GM19240 (cell line): ENCODE measurements around the gene AIP.
A peak's percentile ranks its signal among the peaks of the same experiment; 100 is the strongest.
"Not testable (repeated sequence)": the region's sequence is repeated elsewhere in the genome, so short reads cannot be mapped to it uniquely, and the experiment has no call there.

Experiments
- DNase-seq: peaks from one replicate; pipeline ENCODE4 v3.0.0; 2011; ENCODE audit warnings: low spot score; ENCODE audit not compliant: insufficient read length

AIP gene

DNA sequence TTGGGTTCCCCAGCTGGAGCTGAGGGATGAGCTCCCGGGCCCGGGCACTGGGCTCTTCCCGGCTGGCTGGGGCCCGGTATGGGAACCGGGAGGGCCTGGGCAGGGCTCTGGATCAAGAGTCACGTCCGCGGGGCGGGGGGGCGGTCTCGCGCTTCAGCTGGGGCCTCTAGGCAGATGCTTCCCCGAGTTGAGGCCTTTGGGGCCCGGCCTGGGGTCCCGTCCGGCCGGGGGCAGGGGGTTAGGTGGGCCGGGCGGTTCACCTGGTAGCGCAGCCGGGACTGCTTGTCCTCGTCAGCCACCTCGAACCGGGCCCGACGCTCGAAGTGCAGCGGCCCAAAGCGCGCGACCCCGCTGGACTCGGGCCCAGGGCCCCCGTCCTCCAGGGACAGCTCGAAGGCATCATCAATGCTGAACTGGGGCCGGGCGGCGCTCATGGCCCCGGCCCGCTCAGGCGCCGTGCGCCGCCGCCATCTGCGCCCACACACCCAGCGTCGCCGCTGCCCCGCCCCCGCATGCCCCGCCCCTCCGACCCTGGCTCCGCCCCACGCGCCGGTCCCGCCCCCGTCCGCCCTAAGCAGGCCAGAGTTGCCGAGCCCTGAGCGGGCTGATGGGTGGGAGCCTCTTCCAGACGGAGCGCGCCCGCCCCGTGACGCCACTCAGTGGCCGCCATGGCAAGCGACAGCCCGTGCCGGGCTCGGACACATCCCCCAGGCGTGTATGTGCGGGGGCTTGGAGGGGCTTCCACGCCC lies 13.9 kb upstream of the AIP start, which contains the start of gene TMEM134:
Gene TMEM134, minus strand, starts transcription at position 493 of the 749 bp plus-strand sequence. Its CDS starts 59 bp downstream, at position 434.
- peak; percentile 92 for DNase-seq

DNA sequence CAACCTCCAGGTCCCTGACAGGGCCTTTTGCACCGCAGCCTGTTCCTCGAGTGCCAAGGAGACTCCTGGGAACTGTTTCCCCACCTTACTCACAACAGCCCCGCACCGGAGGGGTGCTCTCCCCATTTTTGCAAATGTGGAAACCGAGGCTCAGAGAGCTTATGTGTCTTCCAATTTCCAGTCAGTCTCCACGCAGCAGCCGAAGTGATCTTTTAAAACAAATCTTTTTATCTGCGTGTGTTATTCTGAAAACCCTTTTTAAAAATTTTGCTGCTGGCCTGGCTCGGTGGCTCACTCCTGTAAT lies 13.4 kb upstream of the AIP start:
- no peak for DNase-seq

- no peak for DNase-seq
Observed at GRCh38 chr11:67470337-67471002, 12.4 kb upstream of the AIP start.

- no peak for DNase-seq
Observed at GRCh38 chr11:67472882-67473281, 9.9 kb upstream of the AIP start.

- DNase-seq, result not testable (repeated sequence)
Observed at GRCh38 chr11:67476692-67477091, 6.1 kb upstream of the AIP start.

GRCh38 chr11:67477344-67478050 lies 5.3 kb upstream of the AIP start:
- DNase-seq, result not testable (repeated sequence)

DNA sequence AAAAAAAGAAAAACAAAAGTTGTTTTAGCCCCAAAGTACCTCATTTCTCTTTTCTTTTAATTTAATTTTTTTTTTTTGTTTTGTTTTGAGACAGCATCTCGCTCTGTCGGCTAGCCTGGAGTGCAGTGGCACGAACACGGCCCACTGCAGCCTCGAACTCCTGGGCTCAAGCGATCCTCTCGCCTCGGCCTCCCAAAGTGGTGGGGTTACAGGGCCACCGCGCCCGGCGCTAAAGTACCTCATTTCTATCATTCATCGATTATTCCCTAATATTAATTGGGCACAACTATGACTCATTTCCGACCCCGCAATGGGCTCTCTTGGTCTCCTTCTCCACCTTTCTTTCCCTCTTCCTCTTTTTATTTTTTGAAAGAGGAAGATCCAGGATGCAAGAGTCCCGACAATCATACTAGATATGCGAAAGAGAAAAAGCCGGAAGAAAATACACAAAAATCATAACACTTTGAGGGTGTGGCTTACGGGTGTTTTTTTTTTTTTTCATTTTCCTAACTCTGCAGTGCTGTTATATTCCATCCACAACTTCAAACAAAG lies 475 bp upstream of the AIP start:
- no peak for DNase-seq

GRCh38 chr11:67483831-67484665 lies 1.2 kb downstream of the AIP start:
- no peak for DNase-seq

GRCh38 chr11:67484847-67485311 lies 2.1 kb downstream of the AIP start:
- DNase-seq, result no peak

DNA sequence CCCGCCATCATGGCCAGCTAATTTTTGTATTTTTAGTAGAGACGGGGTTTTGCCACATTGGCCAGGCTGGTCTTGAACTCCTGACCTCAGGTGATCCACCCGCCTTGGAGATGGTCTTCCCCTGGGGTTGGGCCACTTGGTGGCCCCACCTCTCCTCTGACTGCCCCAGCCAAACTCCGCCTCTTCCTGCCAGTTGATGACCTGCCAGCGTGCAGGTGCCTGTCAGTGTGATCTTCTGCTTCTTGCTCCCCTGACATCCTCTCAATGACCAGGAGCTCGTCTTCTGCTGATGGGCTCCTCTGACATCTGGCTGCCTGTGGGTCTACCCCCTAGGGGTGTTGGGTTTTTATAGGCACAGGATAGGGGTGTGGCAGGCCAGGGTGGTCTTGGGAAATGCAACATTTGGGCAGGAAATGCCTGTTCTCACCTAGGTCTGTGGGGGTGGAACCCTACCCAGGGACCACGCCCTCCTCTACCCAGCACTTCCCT lies 3.1 kb downstream of the AIP start:
- not testable (repeated sequence) for DNase-seq

DNA sequence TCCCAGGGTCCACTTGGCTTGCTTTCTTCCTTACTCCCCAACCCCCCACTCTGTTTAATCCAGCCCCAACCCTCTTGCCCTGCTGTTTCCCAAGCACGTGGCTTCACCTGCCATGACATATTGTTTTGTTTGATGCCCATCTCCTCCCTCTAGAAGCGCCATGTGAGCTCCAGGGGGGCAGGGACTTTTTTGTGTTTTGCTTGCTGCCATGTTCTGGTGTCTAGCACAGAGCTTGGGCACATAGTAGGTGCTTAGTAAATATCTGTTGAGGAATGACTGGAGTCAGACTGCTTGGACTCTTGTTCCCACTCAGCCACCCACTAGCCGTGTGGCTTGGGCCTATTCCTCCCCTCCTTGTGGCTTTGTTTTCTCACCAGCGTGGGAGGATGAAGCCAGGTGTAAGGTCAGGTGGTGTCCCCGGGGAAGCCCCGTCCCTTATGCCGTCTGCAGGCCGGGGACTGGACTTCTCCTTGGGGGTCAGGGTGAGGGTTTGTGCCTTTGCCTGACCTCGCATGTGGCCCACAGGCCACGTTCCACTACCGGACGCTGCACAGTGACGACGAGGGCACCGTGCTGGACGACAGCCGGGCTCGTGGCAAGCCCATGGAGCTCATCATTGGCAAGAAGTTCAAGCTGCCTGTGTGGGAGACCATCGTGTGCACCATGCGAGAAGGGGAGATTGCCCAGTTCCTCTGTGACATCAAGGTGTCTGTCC lies 3.8 kb downstream of the AIP start:
- DNase-seq, result peak; percentile 86

- no peak for DNase-seq
Observed at GRCh38 chr11:67489203-67489884, 6.5 kb downstream of the AIP start.

- DNase-seq, result no peak
Observed at GRCh38 chr11:67489885-67490726, 7.3 kb downstream of the AIP start.

GRCh38 chr11:67490727-67491065 lies 7.9 kb downstream of the AIP start:
- DNase-seq, result no peak

DNA sequence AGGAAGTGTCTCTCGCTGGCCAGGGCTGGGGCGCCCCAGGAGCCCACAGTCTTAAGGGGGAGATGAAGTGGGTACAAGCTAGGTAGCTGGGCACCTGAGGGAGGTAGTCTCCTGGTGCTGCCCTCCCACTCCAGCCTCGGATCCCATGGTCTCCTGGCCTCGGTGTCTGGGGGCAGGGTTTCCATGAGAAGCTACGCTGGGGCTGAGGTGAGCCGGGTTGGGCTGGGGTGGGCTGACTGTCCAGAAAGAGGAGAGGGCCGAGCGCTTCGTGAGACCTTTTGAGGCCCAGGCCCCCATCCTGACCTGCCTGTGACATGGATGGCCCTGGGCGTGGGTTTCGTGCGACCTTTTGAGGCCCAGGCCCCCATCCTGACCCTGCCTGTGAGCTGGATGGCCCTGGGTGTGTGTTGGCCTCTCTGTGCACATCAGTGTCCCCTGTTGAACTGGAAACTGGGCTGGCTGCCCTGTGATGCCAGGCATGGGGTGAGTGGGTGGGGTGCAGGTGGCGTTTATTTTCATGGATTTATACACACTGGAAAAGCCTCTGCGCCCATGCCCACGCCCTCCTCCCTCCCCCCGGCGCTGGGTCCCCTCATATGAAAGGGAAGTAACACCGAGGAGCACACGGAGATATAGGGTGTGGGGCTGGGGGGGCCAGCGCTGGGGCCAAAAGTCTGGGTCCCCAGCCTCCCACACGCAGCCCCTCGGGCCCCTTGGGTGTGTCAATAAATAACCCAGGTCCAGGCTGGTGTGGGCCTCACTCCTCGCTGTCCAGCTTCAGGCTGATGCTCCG lies 8.6 kb downstream of the AIP start:
- no peak for DNase-seq

- DNase-seq, result no peak
Observed at GRCh38 chr11:67492069-67492727, 9.4 kb downstream of the AIP start.

GRCh38 chr11:67492801-67493547 lies 10.1 kb downstream of the AIP start:
- DNase-seq, result no peak
